Large intestine (tissue), 3 donors: ENCODE results near the gene VCL. TPM values are rescaled to one million over a fixed set of nuclear protein-coding genes. Genes with fewer than 3 reads are reported as not detected.
A peak's percentile ranks its signal among the peaks of the same experiment; 100 is the strongest.

Source experiments
- DNase-seq, 2 donors: peaks; one replicate each; pipeline versions ENCODE4 v3.0.0 to v3.0.0-alpha.2; 2013
- H3K27ac ChIP-seq: one replicate; pipeline ENCODE4 v1.5.1; 2013; ENCODE audit warnings: low read length
- H3K27me3 ChIP-seq: 2 replicates; pipeline ENCODE4 v1.6.1; 2013; ENCODE audit warnings: low read length; ENCODE audit not compliant: control insufficient read depth, insufficient read depth
- H3K36me3 ChIP-seq: 2 replicates; pipeline ENCODE4 v1.6.1; 2013; ENCODE audit warnings: low read length; ENCODE audit not compliant: control insufficient read depth, insufficient read depth
- H3K4me1 ChIP-seq: one replicate; pipeline ENCODE4 v1.6.1; 2013; ENCODE audit warnings: low read length; ENCODE audit not compliant: control insufficient read depth, insufficient read depth
- H3K4me3 ChIP-seq: one replicate; pipeline ENCODE4 v1.5.1; 2013; ENCODE audit warnings: low read length
- H3K9me3 ChIP-seq: one replicate; pipeline ENCODE4 v1.6.1; 2013; ENCODE audit warnings: mild to moderate bottlenecking, low read depth, low read length, moderate library complexity; ENCODE audit not compliant: control insufficient read depth
- WGBS: methylation state at CpG from one replicate; pipeline ENCODE4 v1.1.5; 2013; ENCODE audit warnings: low lambda C conversion rate; ENCODE audit not compliant: insufficient coverage; 5-methylcytosine and 5-hydroxymethylcytosine counted together
- polyA plus RNA-seq: library from polyadenylated mRNA; unstranded; fragments of 120-200 nt; gene quantifications from one replicate; pipeline ENCODE4 v1.2.1, GENCODE V29; 2013

VCL gene
- polyA plus RNA-seq, 1 donor, result 69.3 TPM

- Histone ChIP-seq H3K27ac (peak within 1 kb of the TSS; percentile 92), H3K4me3 (peak within 1 kb of the TSS; percentile 99), H3K27me3 (no peaks in the 10 kb centered on the region), H3K9me3 (peaks cover 5% of the 10 kb centered on the region), H3K36me3 (peaks cover 2% of the 10 kb centered on the region), H3K4me1 (peaks cover 3% of the 10 kb centered on the region)
- WGBS, result no CpG with 5 or more reads among the region's 32 CpGs
- no peak for DNase-seq
These were observed 152.5 kb downstream of the VCL start, which contains the start of gene AP3M1 for GRCh38 chr10:74150204-74150989. Gene AP3M1 (minus strand): TSS chr10:74150828. CDS start chr10:74138379, 12,449 bp downstream.

DNA sequence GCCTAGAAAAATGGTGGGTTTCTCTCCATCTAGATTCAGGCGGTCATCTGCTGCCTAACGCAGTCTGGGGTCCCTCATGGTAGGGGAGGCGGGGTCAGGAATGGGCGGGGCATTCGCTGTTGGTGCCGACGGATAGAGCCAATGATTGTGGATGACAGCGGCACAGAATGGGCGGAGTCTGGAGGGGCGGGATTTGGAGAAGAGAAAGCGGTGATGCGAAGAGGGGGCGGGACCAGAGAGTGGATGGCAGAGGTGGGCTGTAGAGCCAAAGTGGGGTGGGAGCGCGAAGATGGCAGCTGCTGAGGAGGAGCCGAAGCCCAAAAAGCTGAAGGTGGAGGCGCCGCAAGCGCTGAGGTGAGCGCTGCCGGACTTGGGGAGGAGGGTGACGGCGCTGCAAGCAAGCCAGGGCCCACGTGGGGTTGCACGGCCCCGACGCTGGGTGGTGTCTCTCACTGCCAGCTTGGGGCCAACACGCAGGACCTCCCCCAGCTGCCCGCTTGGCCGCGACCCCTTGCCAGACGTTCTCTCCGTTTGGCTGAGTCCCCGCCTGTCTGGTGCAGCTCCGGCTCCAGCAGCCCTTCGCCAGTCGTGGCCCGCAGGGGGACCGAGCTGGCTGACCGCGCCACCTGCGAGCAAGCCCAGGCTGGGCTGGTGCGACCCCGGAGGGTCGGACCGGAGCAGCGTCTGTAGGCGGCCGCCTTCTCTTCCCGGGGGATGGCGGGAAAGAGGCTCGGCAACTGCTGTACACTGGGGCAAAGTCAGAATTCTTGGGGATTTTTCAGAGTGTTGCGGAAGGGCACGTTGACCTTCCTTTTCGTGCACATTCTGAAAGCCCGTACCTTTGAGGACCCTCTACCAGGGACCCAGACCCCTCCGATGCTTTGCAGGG lies 153.3 kb downstream of the VCL start, which contains the start of gene ADK:
TSS of gene ADK (plus strand) at position 232 of the 889 bp plus-strand sequence. CDS start at position 290, 58 bp downstream.
- Histone ChIP-seq H3K36me3 (no peaks in the 10 kb centered on the region), H3K4me1 (peaks cover 3% of the 10 kb centered on the region), H3K9me3 (peaks cover 5% of the 10 kb centered on the region), H3K27me3 (no peaks in the 10 kb centered on the region), H3K4me3 (peak within 1 kb of the TSS; percentile 99), H3K27ac (peak within 1 kb of the TSS; percentile 92)
- no CpG with 5 or more reads among the region's 57 CpGs for WGBS
- DNase-seq, result peak; percentile 99

DNA sequence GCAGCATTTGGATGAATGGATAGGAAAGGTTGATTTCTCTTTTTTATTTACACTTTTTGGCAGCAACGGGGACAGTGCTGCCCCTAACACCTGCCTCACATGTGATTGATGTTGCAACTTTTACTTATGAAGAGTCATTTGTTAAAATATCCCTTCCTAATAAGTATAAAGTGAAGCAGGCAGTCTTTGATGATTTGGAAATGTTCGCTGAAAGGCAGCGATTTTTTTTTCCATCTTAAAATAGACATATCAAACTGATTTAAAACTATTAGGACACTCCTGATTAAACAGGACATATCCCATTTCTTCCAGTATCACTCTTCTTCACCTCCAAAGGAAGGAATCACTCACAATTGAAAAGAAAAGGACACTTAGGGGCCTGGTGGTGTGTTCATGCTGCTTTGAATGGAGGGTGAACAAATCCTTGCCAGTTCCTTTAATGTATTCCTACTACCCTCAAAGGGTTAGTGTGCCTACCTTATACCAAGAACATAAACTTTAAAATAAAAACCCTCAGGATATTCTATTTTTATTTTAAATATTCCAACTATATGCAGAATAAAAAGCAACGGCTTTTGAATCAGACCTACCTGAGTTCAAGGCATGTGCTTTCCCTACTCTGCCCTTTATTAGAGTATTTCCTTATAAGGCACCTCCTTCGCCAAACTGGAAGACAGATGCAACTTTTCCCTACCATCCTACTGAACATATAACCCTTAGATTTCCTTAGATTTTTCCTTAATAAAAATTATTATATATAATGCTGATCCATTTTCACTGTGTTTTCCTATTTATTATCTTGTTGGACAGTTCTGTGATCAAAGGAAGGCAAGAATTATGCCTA lies 154.2 kb downstream of the VCL start:
- DNase-seq, result no peak
- Histone ChIP-seq H3K4me1 (peaks cover 3% of the 10 kb centered on the region), H3K36me3 (no peaks in the 10 kb centered on the region), H3K9me3 (peaks cover 5% of the 10 kb centered on the region), H3K27ac (peak overlapping the region; percentile 92), H3K4me3 (peak overlapping the region; percentile 99), H3K27me3 (no peaks in the 10 kb centered on the region)
- 17% methylated on average over 2 of the region's 5 CpGs for WGBS

GRCh38 chr10:74153123-74153522 lies 155.2 kb downstream of the VCL start:
- Histone ChIP-seq H3K27ac (no peak overlapping the region), H3K36me3 (no peaks in the 10 kb centered on the region), H3K4me3 (no peak overlapping the region), H3K4me1 (peaks cover 3% of the 10 kb centered on the region), H3K27me3 (no peaks in the 10 kb centered on the region), H3K9me3 (peaks cover 5% of the 10 kb centered on the region)
- no peak for DNase-seq
- WGBS, result no CpG with 5 or more reads among the region's 4 CpGs

DNA sequence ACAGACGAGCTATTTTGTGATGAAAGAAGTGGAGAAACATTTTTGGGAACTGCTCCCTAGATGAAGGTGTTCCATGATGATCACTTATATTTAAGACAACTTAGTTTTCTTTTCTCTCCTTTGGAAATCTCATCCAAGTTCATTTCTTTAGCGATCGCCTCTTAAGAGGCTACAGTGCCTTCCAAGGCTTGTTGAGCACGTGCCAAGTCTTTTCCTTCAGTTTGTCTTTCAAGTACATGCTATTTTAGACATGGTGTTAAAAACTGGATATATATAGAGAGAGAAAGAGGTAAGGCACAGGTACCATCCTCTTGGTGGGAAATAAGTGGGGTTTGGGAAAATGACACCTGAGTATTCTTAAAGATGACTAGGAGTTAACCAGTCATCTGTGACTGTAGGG lies 155.8 kb downstream of the VCL start:
- DNase-seq, result no peak
- Histone ChIP-seq H3K9me3 (peaks cover 5% of the 10 kb centered on the region), H3K4me1 (peaks cover 3% of the 10 kb centered on the region), H3K4me3 (no peak overlapping the region), H3K27ac (no peak overlapping the region), H3K27me3 (no peaks in the 10 kb centered on the region), H3K36me3 (no peaks in the 10 kb centered on the region)
- WGBS, result no CpG with 5 or more reads among the region's 4 CpGs

DNA sequence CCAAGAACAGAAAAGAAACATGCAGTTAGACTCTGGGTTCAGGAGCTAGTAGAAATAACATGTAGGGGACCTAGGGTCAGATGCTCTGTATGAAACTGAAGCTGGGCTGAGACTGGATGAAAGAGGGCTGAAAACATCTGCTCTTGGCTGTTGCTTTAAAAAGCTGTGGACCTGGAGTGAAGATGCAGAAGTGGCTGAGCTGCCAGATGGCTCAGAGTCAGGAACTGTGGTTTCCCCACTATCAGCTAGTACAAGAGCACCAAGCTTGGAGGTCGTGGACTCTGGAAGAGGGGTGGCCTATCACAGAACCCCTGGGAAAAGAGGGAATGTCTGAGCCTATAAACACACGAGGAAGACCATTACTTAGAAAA lies 159.0 kb downstream of the VCL start:
- Histone ChIP-seq H3K4me1 (peaks cover 7% of the 10 kb centered on the region), H3K9me3 (no peaks in the 10 kb centered on the region), H3K4me3 (no peak overlapping the region), H3K27me3 (no peaks in the 10 kb centered on the region), H3K36me3 (no peaks in the 10 kb centered on the region), H3K27ac (no peak overlapping the region)
- WGBS, result 18% methylated on average over 2 of the region's 2 CpGs
- no peak for DNase-seq

DNA sequence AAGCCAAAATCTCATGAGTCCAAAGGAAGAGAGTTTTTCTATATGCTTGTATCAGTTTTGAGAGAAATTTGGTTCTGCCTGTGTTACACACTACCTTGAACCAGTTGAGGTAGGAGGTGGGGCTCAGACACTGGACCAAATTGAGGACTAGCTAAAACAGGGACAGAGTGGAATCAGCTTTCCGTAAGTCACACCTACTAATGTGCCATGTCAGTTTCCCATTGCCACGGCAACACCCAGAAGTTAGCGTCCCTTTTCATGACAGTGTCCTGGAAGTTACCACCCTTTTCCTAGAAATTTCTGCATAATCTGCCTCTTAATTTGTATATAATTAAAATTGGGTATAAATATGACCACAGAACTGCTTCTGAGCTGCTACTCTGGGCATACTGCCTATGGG lies 162.1 kb downstream of the VCL start:
- peak overlapping the region; percentile 47 for H3K27ac ChIP-seq

DNA sequence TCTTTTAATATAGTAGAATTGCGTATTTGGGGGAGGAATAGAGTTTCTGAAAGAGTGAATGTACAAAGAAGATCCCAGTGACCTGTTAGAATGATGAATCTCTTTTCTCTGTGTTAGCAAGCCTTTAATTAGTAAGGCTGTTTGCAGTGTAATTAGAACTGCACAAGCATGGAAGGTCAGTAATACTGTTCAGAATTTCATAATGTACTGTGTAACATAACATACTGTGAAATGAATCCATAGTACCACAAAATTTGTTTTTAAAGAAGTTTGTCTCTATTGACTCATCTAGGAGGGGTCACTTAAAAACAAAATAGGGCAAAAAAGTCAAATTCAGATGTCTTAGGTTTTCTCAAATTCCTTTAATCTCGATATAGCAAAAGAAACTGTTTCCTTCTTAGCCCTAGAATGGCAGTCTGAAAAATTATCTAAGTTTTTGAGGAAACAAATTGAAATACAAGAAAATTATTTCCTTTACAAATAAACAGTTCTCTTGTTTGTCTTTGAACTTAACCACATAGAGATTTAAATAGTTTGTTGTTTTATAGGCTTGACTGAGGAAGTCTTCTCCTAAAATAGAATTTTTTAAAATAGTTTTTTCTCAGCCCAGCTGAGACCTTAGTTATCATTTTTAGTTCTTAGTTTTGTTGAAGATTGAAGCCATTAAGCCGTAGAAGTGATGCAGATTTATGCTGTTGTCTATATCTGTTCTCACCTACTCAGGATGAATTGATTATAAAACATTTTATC lies 165.6 kb downstream of the VCL start:
- WGBS, result 56% methylated on average over 1 of the region's 3 CpGs
- H3K9me3 ChIP-seq, result no peaks in the 10 kb centered on the region
- no peaks in the 10 kb centered on the region for H3K36me3 ChIP-seq
- peaks cover 7% of the 10 kb centered on the region for H3K4me1 ChIP-seq
- no peak overlapping the region for H3K4me3 ChIP-seq
- H3K27me3 ChIP-seq, result no peaks in the 10 kb centered on the region
- no peak for DNase-seq
- H3K27ac ChIP-seq, result no peak overlapping the region

More for the DNA sequence above, 162.1 kb downstream of the VCL start:
- Histone ChIP-seq H3K9me3 (no peaks in the 10 kb centered on the region), H3K4me3 (no peak overlapping the region), H3K4me1 (peaks cover 7% of the 10 kb centered on the region), H3K36me3 (no peaks in the 10 kb centered on the region), H3K27me3 (no peaks in the 10 kb centered on the region)
- WGBS, result no CpG with 5 or more reads among the region's 3 CpGs
- no peak for DNase-seq

DNA sequence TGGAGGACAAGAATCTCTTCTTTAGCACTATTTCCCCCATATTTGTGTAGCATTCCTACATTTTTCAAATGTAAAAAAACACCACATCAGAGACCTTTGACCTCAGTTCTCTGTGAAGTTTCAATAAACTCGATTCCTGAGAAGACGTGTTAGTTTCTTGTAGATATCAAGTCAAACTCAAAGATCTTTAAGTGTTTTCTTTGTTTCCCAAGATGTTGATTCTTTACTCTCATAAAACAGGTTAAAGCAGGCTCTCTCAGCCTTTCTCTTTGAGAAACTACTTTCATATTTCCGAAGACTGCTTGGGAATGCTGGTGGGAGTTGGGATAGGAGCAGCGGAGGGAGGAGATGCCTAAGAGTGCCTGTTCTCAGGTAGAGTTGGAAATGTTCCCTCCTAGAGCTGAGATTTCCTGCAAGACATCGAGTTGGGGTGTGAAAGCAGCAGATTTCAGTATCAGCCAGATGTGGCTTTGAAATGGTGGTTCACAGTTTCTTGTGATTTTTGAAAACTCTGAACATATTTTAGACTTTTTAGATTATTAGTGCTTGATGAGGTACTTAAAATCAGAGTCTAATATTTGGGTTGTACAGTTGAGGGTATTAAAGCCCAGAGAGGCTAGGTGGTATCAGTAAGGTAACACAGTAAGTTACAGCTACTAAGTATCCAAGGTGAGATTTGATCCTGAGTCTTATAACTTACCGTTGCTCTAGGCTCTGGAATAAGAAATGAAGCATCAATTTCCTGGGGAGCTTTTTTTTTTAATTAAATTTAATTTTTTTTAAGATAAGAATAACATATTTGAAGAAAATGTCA lies 167.0 kb downstream of the VCL start:
- H3K4me3 ChIP-seq, result no peak overlapping the region
- H3K27ac ChIP-seq, result peak overlapping the region; percentile 17
- H3K4me1 ChIP-seq, result peaks cover 6% of the 10 kb centered on the region
- H3K27me3 ChIP-seq, result no peaks in the 10 kb centered on the region
- 47% methylated on average over 2 of the region's 6 CpGs for WGBS
- peak in 1 of 2 donors; percentile 21 for DNase-seq
- no peaks in the 10 kb centered on the region for H3K36me3 ChIP-seq
- no peaks in the 10 kb centered on the region for H3K9me3 ChIP-seq
